Loucy (cell line): ENCODE results near the gene TMEM196.

Source experiments
- H2AFZ ChIP-seq: fragments of 200-600 bp; sonication (generic); 2 replicates; pipeline ENCODE4 v1.6.0; 2016; ENCODE audit warnings: antibody characterized with exemption, mild to moderate bottlenecking, low read length, moderate library complexity
- H3F3A ChIP-seq: fragments of 200-600 bp; 2 replicates; pipeline ENCODE4 v1.6.0; 2016; ENCODE audit warnings: antibody characterized with exemption, low read depth, mild to moderate bottlenecking
- H3K27me3 ChIP-seq: fragments of 200-600 bp; sonication (generic); 2 replicates; pipeline ENCODE4 v1.6.1; 2014; ENCODE audit warnings: low read length, mild to moderate bottlenecking; ENCODE audit not compliant: insufficient read depth, poor library complexity, severe bottlenecking
- H3K36me3 ChIP-seq: fragments of 200-600 bp; sonication (generic); 2 replicates; pipeline ENCODE4 v1.6.1; 2016; ENCODE audit warnings: low read length; ENCODE audit not compliant: insufficient read depth
- H3K4me1 ChIP-seq: fragments of 200-600 bp; sonication (generic); 2 replicates; pipeline ENCODE4 v1.5.1; 2014; ENCODE audit warnings: low read length, mild to moderate bottlenecking; ENCODE audit not compliant: insufficient read depth, poor library complexity, severe bottlenecking
- H3K4me2 ChIP-seq: fragments of 200-600 bp; sonication (generic); 2 replicates; pipeline ENCODE4 v1.6.0; 2014; ENCODE audit warnings: antibody characterized with exemption, low read length, low read depth, mild to moderate bottlenecking; ENCODE audit not compliant: poor library complexity, severe bottlenecking
- H3K4me3 ChIP-seq: fragments of 200-600 bp; sonication (generic); 2 replicates; pipeline ENCODE4 v1.5.1; 2014; ENCODE audit warnings: low read length, mild to moderate bottlenecking, mixed read lengths; ENCODE audit not compliant: poor library complexity, severe bottlenecking
- H3K79me2 ChIP-seq: fragments of 200-600 bp; sonication (generic); 2 replicates; pipeline ENCODE4 v1.6.1; 2014; ENCODE audit warnings: low read length; ENCODE audit not compliant: insufficient read depth
- H3K9ac ChIP-seq: fragments of 200-600 bp; sonication (generic); 2 replicates; pipeline ENCODE4 v1.6.0; 2014; ENCODE audit warnings: mild to moderate bottlenecking, low read depth, low read length, moderate library complexity; ENCODE audit not compliant: poor library complexity, severe bottlenecking
- H3K9me2 ChIP-seq: fragments of 200-600 bp; sonication (generic); replicated peaks from 2 replicates; pipeline ENCODE4 v1.6.1; 2016; ENCODE audit warnings: low read depth, low read length, mixed read lengths
- H3K9me3 ChIP-seq: fragments of 200-600 bp; sonication (generic); 2 replicates; pipeline ENCODE4 v1.6.1; 2014; ENCODE audit warnings: mild to moderate bottlenecking, antibody characterized with exemption, low read length, low read depth; ENCODE audit not compliant: insufficient read depth
- H4K20me1 ChIP-seq: fragments of 200-600 bp; sonication (generic); 2 replicates; pipeline ENCODE4 v1.6.0; 2014; ENCODE audit warnings: antibody characterized with exemption, low read length, mild to moderate bottlenecking; ENCODE audit not compliant: insufficient read depth, poor library complexity, severe bottlenecking
- EZH2phosphoT487 ChIP-seq: fragments of 200-600 bp; IDR thresholded peaks from 2 replicates; pipeline ENCODE4 v1.6.1; 2018; ENCODE audit warnings: antibody characterized with exemption, mild to moderate bottlenecking, moderate library complexity, borderline replicate concordance
- TF ChIP-seq, protein P1 (sequence below): fragments of 200-600 bp; sonication (generic); conservative IDR thresholded peaks from 2 replicates; pipeline ENCODE4 v1.5.1; 2014; ENCODE audit warnings: mild to moderate bottlenecking, antibody characterized with exemption, low read length

TMEM196 gene

DNA sequence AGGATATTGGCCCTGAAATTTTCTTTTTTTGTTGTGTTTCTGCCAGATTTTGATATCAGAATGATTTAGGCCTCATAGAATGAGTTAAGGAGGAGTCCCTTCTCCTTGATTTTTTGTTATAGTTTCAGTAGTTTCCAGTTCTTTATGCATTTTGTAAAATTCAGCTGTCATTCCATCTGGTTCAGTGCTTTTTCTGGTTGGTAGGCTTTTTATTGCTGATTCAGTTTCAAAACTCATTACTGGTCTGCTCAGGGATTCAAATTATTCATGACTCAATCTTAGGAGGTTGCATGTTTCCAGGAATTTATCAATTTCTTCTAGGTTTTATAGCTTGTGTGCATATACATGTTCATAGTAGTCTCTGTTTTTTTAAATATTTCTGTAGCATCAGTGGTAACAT is 10.1 kb upstream of the TMEM196 start:
- Histone ChIP-seq H3K27me3 (no peaks in the 10 kb centered on the region), H3K4me3 (no peak overlapping the region), H3K79me2 (no peaks in the 10 kb centered on the region), H3K9me3 (0 out of 2 replicates have a peak, but pooled peaks cover 3% of the 10 kb centered on the region), H3F3A (no peaks in the 10 kb centered on the region), H3K4me1 (no peaks in the 10 kb centered on the region), H3K36me3 (no peaks in the 10 kb centered on the region), H2AFZ (no peak overlapping the region), H3K9ac (no peak overlapping the region), H4K20me1 (no peaks in the 10 kb centered on the region), H3K4me2 (no peak overlapping the region), H3K9me2 (no peaks in the 10 kb centered on the region)
- no peak for TF ChIP-seq EZH2phosphoT487
- TF ChIP-seq, protein P1, sequence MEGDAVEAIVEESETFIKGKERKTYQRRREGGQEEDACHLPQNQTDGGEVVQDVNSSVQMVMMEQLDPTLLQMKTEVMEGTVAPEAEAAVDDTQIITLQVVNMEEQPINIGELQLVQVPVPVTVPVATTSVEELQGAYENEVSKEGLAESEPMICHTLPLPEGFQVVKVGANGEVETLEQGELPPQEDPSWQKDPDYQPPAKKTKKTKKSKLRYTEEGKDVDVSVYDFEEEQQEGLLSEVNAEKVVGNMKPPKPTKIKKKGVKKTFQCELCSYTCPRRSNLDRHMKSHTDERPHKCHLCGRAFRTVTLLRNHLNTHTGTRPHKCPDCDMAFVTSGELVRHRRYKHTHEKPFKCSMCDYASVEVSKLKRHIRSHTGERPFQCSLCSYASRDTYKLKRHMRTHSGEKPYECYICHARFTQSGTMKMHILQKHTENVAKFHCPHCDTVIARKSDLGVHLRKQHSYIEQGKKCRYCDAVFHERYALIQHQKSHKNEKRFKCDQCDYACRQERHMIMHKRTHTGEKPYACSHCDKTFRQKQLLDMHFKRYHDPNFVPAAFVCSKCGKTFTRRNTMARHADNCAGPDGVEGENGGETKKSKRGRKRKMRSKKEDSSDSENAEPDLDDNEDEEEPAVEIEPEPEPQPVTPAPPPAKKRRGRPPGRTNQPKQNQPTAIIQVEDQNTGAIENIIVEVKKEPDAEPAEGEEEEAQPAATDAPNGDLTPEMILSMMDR = no peak

DNA sequence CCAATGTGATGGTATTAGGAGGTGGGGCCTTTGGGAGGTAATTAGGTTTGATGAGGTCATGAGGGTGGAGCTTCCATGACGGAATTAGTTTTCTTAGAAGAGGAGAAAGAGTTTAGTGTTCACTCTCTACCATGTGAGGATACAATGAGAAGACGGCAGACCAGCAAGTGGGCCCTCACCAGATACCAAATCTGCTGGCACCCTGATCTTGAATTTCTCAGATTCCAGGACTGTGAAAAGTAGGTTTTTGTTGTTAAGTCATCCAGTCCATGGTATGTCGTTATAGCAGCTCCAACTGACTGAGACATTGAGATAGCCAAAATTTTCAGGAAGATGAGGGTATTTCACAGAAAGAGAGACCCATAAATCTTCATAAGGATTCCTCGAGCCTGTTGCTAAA is 3.6 kb upstream of the TMEM196 start:
- no peaks in the 10 kb centered on the region for H3K9me3 ChIP-seq
- no peak overlapping the region for H2AFZ ChIP-seq
- no peak overlapping the region for H3K9ac ChIP-seq
- H3K9me2 ChIP-seq = no peaks in the 10 kb centered on the region
- H3F3A ChIP-seq = no peaks in the 10 kb centered on the region
- no peaks in the 10 kb centered on the region for H4K20me1 ChIP-seq
- H3K4me1 ChIP-seq = no peaks in the 10 kb centered on the region
- no peak overlapping the region for H3K4me3 ChIP-seq
- no peaks in the 10 kb centered on the region for H3K79me2 ChIP-seq
- no peaks in the 10 kb centered on the region for H3K36me3 ChIP-seq
- no peaks in the 10 kb centered on the region for H3K27me3 ChIP-seq
- no peak for TF ChIP-seq EZH2phosphoT487
- TF ChIP-seq, protein P1 = no peak
- no peak overlapping the region for H3K4me2 ChIP-seq

DNA sequence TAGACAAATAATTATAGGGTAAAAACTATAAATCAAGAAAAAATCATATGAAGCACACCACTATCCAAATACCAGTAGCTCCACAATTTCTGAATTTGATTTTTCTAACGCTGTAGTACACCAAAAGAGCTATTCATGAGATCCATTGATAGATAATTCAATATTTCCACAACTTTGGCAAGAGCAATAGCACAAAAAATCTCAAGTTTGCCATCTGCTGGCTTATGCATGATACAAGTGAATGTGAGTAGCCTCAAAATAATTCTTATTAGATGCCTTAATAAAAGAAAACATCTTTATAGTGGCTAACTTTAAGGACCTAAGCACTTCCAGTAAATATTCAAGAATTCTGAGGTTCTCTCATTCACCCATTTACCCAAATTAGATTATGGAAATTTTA is 2.2 kb upstream of the TMEM196 start:
- TF ChIP-seq, protein P1 = peak; percentile 25; the same call in 1 of the 2 replicates
- no peak for TF ChIP-seq EZH2phosphoT487

More for the DNA sequence above, 2.2 kb upstream of the TMEM196 start:
- Histone ChIP-seq H3K79me2 (no peaks in the 10 kb centered on the region), H3K9me3 (no peaks in the 10 kb centered on the region), H2AFZ (no peak overlapping the region), H3K9ac (no peak overlapping the region), H3K4me1 (no peaks in the 10 kb centered on the region), H3K4me3 (no peak overlapping the region), H3K9me2 (no peaks in the 10 kb centered on the region), H4K20me1 (no peaks in the 10 kb centered on the region), H3K27me3 (no peaks in the 10 kb centered on the region), H3K4me2 (no peak overlapping the region), H3F3A (no peaks in the 10 kb centered on the region), H3K36me3 (no peaks in the 10 kb centered on the region)
